K562 (cell line): Measurements from ENCODE around the gene PMPCB. TPM values are rescaled to one million over a fixed set of nuclear protein-coding genes. Genes with fewer than 3 reads are reported as not detected.

ENCODE experiments used
- ATAC-seq: fragments of 200-7000 bp; cut with Tn5 transposase; 3 replicates; pipeline ENCODE4 v1.9.1; 2020; ENCODE audit warnings: moderate library complexity
- BruUV-seq: library from RNA; stranded (reverse); fragments of 400-500 nt; replicated peaks from 2 replicates; lab custom pipeline; 2021; lab: Mats Ljungman, UMichigan
- CTCF ChIA-PET: fragments of 300-600 bp; formaldehyde crosslinking; extraction: SDS; loops from one replicate; lab custom pipeline; 2021; ENCODE audit warnings: low intra/inter-chr PET ratio; lab: Yijun Ruan, JAX
- POLR2A ChIA-PET: fragments of 300-600, 350-650 bp; sonication (Branson Sonifier 250); formaldehyde crosslinking; extraction: SDS; loops from one replicate; lab custom pipeline; 2021; ENCODE audit warnings: antibody characterized with exemption, inconsistent platforms; lab: Yijun Ruan, JAX
- DNase-seq, 4 experiments: peaks; one replicate each; pipeline versions ENCODE4 v3.0.0 to v3.0.0-alpha.2; 2011 to 2018; ENCODE audit warnings: low spot score in 3 of 4, mixed read lengths in 3 of 4; ENCODE audit errors: extremely low read depth in 1 of 4
- FAIRE-seq: peaks from 2 replicates; lab custom pipeline; 2011; peaks lifted over from hg19 to GRCh38; lab: Jason Lieb, UNC
- H2AFZ ChIP-seq: 2 replicates; pipeline ENCODE4 v1.6.0; 2011; ENCODE audit warnings: low read depth, low read length, control low read depth, inconsistent platforms
- H3K27ac ChIP-seq: fragments of 200-600 bp; 3 replicates; pipeline ENCODE4 v1.8.0; 2011; ENCODE audit warnings: low read depth, mild to moderate bottlenecking, control low read depth, inconsistent platforms, low read length, moderate library complexity, mixed read lengths; ENCODE audit errors: extremely low read depth
- H3K27me3 ChIP-seq, 2 experiments: fragments of 300-600 bp in 1 of 2; 2 replicates in 1 of 2; 3 replicates in 1 of 2; pipeline versions ENCODE4 v1.6.0 to v1.8.0; 2011; ENCODE audit warnings: inconsistent platforms in 2 of 2, low read length in 2 of 2, mild to moderate bottlenecking in 1 of 2, mixed read lengths in 1 of 2, moderate library complexity in 1 of 2; ENCODE audit not compliant: control insufficient read depth in 2 of 2, insufficient read depth in 2 of 2
- H3K36me3 ChIP-seq: fragments of 300-600 bp; 3 replicates; pipeline ENCODE4 v1.8.0; 2011; ENCODE audit warnings: mild to moderate bottlenecking, low read length, inconsistent platforms; ENCODE audit not compliant: control insufficient read depth, insufficient read depth
- H3K4me1 ChIP-seq, 2 experiments: fragments of 200-600 bp in 1 of 2; replicated peaks in 1 of 2; 2 replicates in 1 of 2; 3 replicates in 1 of 2; pipeline versions ENCODE4 v1.5.1 to v1.8.0; 2011; ENCODE audit warnings: inconsistent platforms in 2 of 2, low read length in 2 of 2, mild to moderate bottlenecking in 1 of 2, mixed read lengths in 1 of 2, moderate library complexity in 1 of 2; ENCODE audit not compliant: control insufficient read depth in 2 of 2, insufficient read depth in 2 of 2
- H3K4me2 ChIP-seq: 2 replicates; pipeline ENCODE4 v1.6.1; 2011; ENCODE audit warnings: low read length, control low read depth, inconsistent platforms, mixed read lengths; ENCODE audit not compliant: insufficient read depth
- H3K4me3 ChIP-seq: fragments of 200-600 bp; sonication (generic), shearing (Covaris generic); 2 replicates; pipeline ENCODE4 v1.5.1; 2016; ENCODE audit warnings: control low read depth, inconsistent platforms
- H3K79me2 ChIP-seq: fragments of 200-600 bp; 3 replicates; pipeline ENCODE4 v1.8.0; 2011; ENCODE audit warnings: low read length, inconsistent platforms; ENCODE audit not compliant: control insufficient read depth, insufficient read depth
- H3K9ac ChIP-seq, 2 experiments: 2 replicates each; pipeline versions ENCODE4 v1.6.0 to v1.6.1; 2011; ENCODE audit warnings: low read depth in 2 of 2, low read length in 2 of 2, control low read depth in 1 of 2, inconsistent platforms in 1 of 2, mild to moderate bottlenecking in 1 of 2, mixed read lengths in 1 of 2; ENCODE audit not compliant: insufficient read depth in 1 of 2
- H3K9me1 ChIP-seq: one replicate; pipeline ENCODE4 v1.6.0; 2011; ENCODE audit warnings: inconsistent platforms, mild to moderate bottlenecking, low read length, moderate library complexity; ENCODE audit not compliant: control insufficient read depth, insufficient read depth
- H3K9me3 ChIP-seq: replicated peaks from 2 replicates; pipeline ENCODE4 v1.5.1; 2011; ENCODE audit warnings: low read depth, low read length, inconsistent platforms; ENCODE audit not compliant: control insufficient read depth, insufficient read depth
- H4K20me1 ChIP-seq: replicated peaks from 2 replicates; pipeline ENCODE4 v1.6.1; 2011; ENCODE audit warnings: low read length, inconsistent platforms, mixed read lengths; ENCODE audit not compliant: control insufficient read depth, insufficient read depth
- EHMT2 ChIP-seq: fragments of 450-650 bp; IDR thresholded peaks from 2 replicates; pipeline ENCODE4 v1.6.1; 2018; ENCODE audit warnings: antibody characterized with exemption
- ESRRB ChIP-seq: fragments of 250-450 bp; sonication (Bioruptor Pico); IDR thresholded peaks from 2 replicates; pipeline ENCODE4 v1.5.0; 2020; ENCODE audit warnings: mild to moderate bottlenecking, moderate library complexity, borderline replicate concordance
- GATAD2B ChIP-seq: fragments of 450-650 bp; IDR thresholded peaks from 2 replicates; pipeline ENCODE4 v1.6.1; 2017; ENCODE audit warnings: mild to moderate bottlenecking, borderline replicate concordance
- HDGF ChIP-seq: fragments of 450-650 bp; IDR thresholded peaks from 2 replicates; pipeline ENCODE4 v1.6.1; 2016
- HMGXB4 ChIP-seq: sonication (generic); formaldehyde crosslinking; IDR thresholded peaks from 2 replicates; pipeline ENCODE4 v1.8.1; 2023; ENCODE audit warnings: mild to moderate bottlenecking, missing genetic modification reagents
- HNRNPL ChIP-seq: fragments of 200-400 bp; formaldehyde crosslinking; IDR thresholded peaks from 2 replicates; pipeline ENCODE4 v1.6.1; 2017; ENCODE audit warnings: low read depth, mild to moderate bottlenecking, low read length
- PCBP1 ChIP-seq: fragments of 200-400 bp; formaldehyde crosslinking; IDR thresholded peaks from 2 replicates; pipeline ENCODE4 v1.6.1; 2018; ENCODE audit warnings: mild to moderate bottlenecking, low read depth, low read length; ENCODE audit not compliant: poor library complexity, severe bottlenecking
- POLR2G ChIP-seq: fragments of 200-400 bp; formaldehyde crosslinking; IDR thresholded peaks from 2 replicates; pipeline ENCODE4 v1.6.1; 2017; ENCODE audit warnings: low read depth, mild to moderate bottlenecking, antibody characterized with exemption, low read length, moderate library complexity
- TARDBP ChIP-seq: fragments of 450-650 bp; IDR thresholded peaks from 2 replicates; pipeline ENCODE4 v1.6.1; 2016
- XRCC5 ChIP-seq: fragments of 200-400 bp; formaldehyde crosslinking; IDR thresholded peaks from 2 replicates; pipeline ENCODE4 v1.6.1; 2017; ENCODE audit warnings: low read depth, mild to moderate bottlenecking, low read length
- ZNF512 ChIP-seq: IDR thresholded peaks from 2 replicates; pipeline ENCODE4 v1.6.1; 2016; ENCODE audit warnings: missing genetic modification characterization, missing compliant biosample characterization
- WGBS: fragments of 100-300 bp; shearing (Covaris generic); methylation state at CpG from one replicate; pipeline ENCODE4 v1.1.6; 2016; ENCODE audit warnings: low coverage, mixed read lengths; ENCODE audit not compliant: insufficient coverage; ENCODE audit errors: missing lambda C conversion rate; 5-methylcytosine and 5-hydroxymethylcytosine counted together
- in situ Hi-C: fragments of 300-500 bp; cut with MboI; formaldehyde crosslinking; loops from 4 replicates; pipeline ENCODE4 v1.15.0; 2018; ENCODE audit warnings: inconsistent platforms, mixed read lengths
- intact Hi-C: fragments of 100-400 bp; cut with micrococcal nuclease; formaldehyde crosslinking; loops from 2 replicates; pipeline ENCODE4 v1.14.2; 2022
- polyA plus RNA-seq, 8 experiments: library from polyadenylated mRNA; depleted of rRNA in 4 of 8; stranded (reverse) in 5 of 8; unstranded in 3 of 8; fragments of >200 nt; fragmentation: Nextera tagmentation in 2 of 8; fragmentation: Illumina TruSeq in 1 of 8; extraction: Ambion mirVana in 2 of 8; extraction: Trizol in 1 of 8; gene quantifications; 2 replicates each; pipeline versions ENCODE4 v1.2.1 to v1.2.3, GENCODE V29; 2011 to 2014; ENCODE audit warnings: inconsistent platforms in 1 of 8, missing spikeins in 1 of 8
- total RNA-seq, 7 experiments: library from RNA; depleted of rRNA in 6 of 7; stranded (reverse); fragments of >200 nt in 6 of 7; fragmentation: Illumina TruSeq in 2 of 7; extraction: Trizol in 2 of 7; gene quantifications; 2 replicates each; pipeline versions ENCODE4 v1.2.1 to v1.2.3, GENCODE V29; 2011 to 2021; ENCODE audit warnings: low replicate concordance in 1 of 7
- TF ChIP-seq, protein P1 (sequence below): fragments of 450-650 bp; IDR thresholded peaks from 2 replicates; pipeline ENCODE4 v1.7.0; 2016; ENCODE audit warnings: borderline replicate concordance
- TF ChIP-seq, protein P2 (sequence below): IDR thresholded peaks from 2 replicates; pipeline ENCODE4 v1.6.1; 2012; ENCODE audit warnings: low read depth, low read length, improper control_type of control experiment, borderline replicate concordance

The PMPCB gene
- total and polyA plus RNA-seq, 9 of the 15 experiments (the other 6 are each of a cell fraction or from before 2014, with no cell fraction given): 61.2 to 209 (median 105) TPM

DNA sequence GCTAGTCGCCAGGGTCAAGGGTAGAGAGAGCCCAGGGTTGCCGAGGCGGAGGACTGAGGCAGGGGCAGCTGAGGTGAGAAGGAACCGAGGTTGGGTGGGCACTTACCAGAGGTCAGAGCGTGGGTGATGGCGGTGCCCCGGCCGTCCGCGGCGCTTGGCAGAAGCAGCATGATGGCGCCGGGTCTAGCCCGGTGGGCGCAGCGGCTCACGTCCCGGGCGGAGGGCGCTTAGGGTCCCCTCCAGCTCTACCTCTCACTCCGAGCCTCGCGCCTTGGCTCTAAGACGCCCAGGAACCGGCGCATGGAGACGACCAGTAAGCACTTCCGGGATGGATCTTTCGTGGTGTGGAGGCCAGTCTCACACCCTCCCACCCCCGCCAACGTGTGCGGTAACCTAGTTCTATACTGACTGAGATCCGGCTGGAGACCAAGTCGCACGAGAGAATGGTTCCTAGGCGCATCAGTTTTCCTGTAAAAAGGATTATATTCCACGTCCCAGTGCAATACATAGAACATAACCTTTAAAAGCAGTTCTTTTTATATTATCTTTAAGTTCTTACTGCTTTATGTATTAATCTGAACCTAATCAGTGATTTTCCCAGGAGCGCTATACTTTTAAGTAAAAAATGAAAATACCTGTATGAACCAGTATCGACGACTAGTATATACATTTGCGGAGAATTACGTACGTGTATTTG is 47.4 kb downstream of the PMPCB start, which contains the start of gene DNAJC2:
Gene DNAJC2, minus strand, starts transcription at position 315 of the 697 bp plus-strand sequence. Its CDS starts 145 bp downstream, at position 170.
- under 1% methylated on average over 42 of the region's 43 CpGs for WGBS
- FAIRE-seq (peak; percentile 84), ATAC-seq (peak; percentile 89), DNase-seq (peak; percentile 88 to 98 (median 92))
- no peaks in the 10 kb centered on the region; the same call in 1 of the 2 replicates for H4K20me1 ChIP-seq
- H3K36me3 ChIP-seq: peaks cover 33% of the 10 kb centered on the region
- peaks cover 7 to 11% of the 10 kb centered on the region in 2 experiments; a peak in 3 of 5 replicates for H3K4me1 ChIP-seq
- peak within 1 kb of the TSS; percentile 93 for H2AFZ ChIP-seq
- intact Hi-C loops (loop anchor here (2.0 to 5.0 kb wide), 2 partner anchors 47 to 62 kb away; partner anchors contain the start of gene PMPCB), in situ Hi-C loops (no loop called here)
- peak within 1 kb of the TSS; percentile 96 to 97 for H3K9ac ChIP-seq
- no peaks in the 10 kb centered on the region for H3K27me3 ChIP-seq
- CTCF ChIA-PET: interaction anchor here (0.9 kb wide), 1 partner anchor 47 kb away, joined by 3 read pairs; the partner anchor contains the start of gene PMPCB
- H3K79me2 ChIP-seq: peaks cover 85% of the 10 kb centered on the region
- H3K27ac ChIP-seq: peak within 1 kb of the TSS; percentile 93
- no peaks in the 10 kb centered on the region for H3K9me1 ChIP-seq
- peak within 1 kb of the TSS; percentile 92 for H3K4me2 ChIP-seq
- peak within 1 kb of the TSS; percentile 82 for H3K4me3 ChIP-seq
- no TSS peak for BruUV-seq
- H3K9me3 ChIP-seq: no peaks in the 10 kb centered on the region
- POLR2A ChIA-PET: interaction anchor here (0.7 to 1.6 kb wide), 5 partner anchors 12 to 44 kb away, joined by 3 to 4 read pairs (median 3); no protein-coding TSS in a partner anchor
- TF ChIP-seq ESRRB (CRISPR knock-in tag): no peak
- TF ChIP-seq HMGXB4: no peak
- TF ChIP-seq HNRNPL: no peak
- TF ChIP-seq ZNF512 (tag): no peak
- TF ChIP-seq GATAD2B: peak; percentile 74
- TF ChIP-seq TARDBP: 0 out of 2 replicates have a peak, but pooled peaks have one; percentile 22
- TF ChIP-seq, protein P1, sequence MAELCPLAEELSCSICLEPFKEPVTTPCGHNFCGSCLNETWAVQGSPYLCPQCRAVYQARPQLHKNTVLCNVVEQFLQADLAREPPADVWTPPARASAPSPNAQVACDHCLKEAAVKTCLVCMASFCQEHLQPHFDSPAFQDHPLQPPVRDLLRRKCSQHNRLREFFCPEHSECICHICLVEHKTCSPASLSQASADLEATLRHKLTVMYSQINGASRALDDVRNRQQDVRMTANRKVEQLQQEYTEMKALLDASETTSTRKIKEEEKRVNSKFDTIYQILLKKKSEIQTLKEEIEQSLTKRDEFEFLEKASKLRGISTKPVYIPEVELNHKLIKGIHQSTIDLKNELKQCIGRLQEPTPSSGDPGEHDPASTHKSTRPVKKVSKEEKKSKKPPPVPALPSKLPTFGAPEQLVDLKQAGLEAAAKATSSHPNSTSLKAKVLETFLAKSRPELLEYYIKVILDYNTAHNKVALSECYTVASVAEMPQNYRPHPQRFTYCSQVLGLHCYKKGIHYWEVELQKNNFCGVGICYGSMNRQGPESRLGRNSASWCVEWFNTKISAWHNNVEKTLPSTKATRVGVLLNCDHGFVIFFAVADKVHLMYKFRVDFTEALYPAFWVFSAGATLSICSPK: no peak
- TF ChIP-seq, protein P2, sequence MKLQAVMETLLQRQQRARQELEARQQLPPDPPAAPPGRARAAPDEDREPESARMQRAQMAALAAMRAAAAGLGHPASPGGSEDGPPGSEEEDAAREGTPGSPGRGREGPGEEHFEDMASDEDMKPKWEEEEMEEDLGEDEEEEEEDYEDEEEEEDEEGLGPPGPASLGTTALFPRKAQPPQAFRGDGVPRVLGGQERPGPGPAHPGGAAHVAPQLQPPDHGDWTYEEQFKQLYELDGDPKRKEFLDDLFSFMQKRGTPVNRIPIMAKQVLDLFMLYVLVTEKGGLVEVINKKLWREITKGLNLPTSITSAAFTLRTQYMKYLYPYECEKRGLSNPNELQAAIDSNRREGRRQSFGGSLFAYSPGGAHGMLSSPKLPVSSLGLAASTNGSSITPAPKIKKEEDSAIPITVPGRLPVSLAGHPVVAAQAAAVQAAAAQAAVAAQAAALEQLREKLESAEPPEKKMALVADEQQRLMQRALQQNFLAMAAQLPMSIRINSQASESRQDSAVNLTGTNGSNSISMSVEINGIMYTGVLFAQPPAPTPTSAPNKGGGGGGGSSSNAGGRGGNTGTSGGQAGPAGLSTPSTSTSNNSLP: no peak
- TF ChIP-seq EHMT2: no peak
- TF ChIP-seq POLR2G: peak; percentile 96
- TF ChIP-seq XRCC5: peak; percentile 81
- no peak for TF ChIP-seq PCBP1
- TF ChIP-seq HDGF: no peak
